OCI-LY7 (cell line): ENCODE data around the gene ABCF1. TPM values are rescaled to one million over a fixed set of nuclear protein-coding genes. Genes with fewer than 3 reads are reported as not detected.

Experiments
- BruUV-seq: library from RNA; stranded (reverse); fragments of 400-500 nt; replicated peaks from 2 replicates; lab custom pipeline; 2021; lab: Mats Ljungman, UMichigan
- CTCF ChIA-PET: fragments of 300-600 bp; sonication (Branson Sonifier 250); formaldehyde crosslinking; loops from one replicate; lab custom pipeline; 2022; ENCODE audit warnings: antibody characterized with exemption; ENCODE audit not compliant: unreplicated experiment; lab: Charles Lee
- POLR2A ChIA-PET: fragments of 300-600 bp; sonication (Branson Sonifier 250); formaldehyde crosslinking; loops from one replicate; lab custom pipeline; 2022; ENCODE audit warnings: antibody characterized with exemption; lab: Charles Lee
- DNase-seq: peaks from one replicate; pipeline ENCODE4 v3.0.0-alpha.2; 2015; ENCODE audit warnings: low spot score
- H2AFZ ChIP-seq: fragments of 200-600 bp; sonication (generic), shearing (Covaris generic); 2 replicates; pipeline ENCODE4 v1.6.1; 2014; ENCODE audit warnings: mild to moderate bottlenecking, antibody characterized with exemption, low read length, moderate library complexity
- H3K27ac ChIP-seq: fragments of 200-600 bp; sonication (generic); 2 replicates; pipeline ENCODE4 v1.5.1; 2014; ENCODE audit warnings: mixed run types, low read depth, mild to moderate bottlenecking, moderate library complexity, low read length, inconsistent platforms; ENCODE audit not compliant: poor library complexity, severe bottlenecking
- H3K36me3 ChIP-seq: fragments of 200-600 bp; sonication (generic); 2 replicates; pipeline ENCODE4 v1.6.1; 2014; ENCODE audit warnings: mild to moderate bottlenecking, antibody characterized with exemption, low read length, moderate library complexity, mixed read lengths; ENCODE audit not compliant: insufficient read depth
- H3K4me1 ChIP-seq: fragments of 200-600 bp; sonication (generic); 2 replicates; pipeline ENCODE4 v1.5.1; 2014; ENCODE audit warnings: mild to moderate bottlenecking, low read length; ENCODE audit not compliant: insufficient read depth, poor library complexity, severe bottlenecking
- H3K4me2 ChIP-seq: fragments of 200-600 bp; sonication (generic); 2 replicates; pipeline ENCODE4 v1.6.1; 2014; ENCODE audit warnings: mild to moderate bottlenecking, low read length
- H3K4me3 ChIP-seq: fragments of 200-600 bp; sonication (generic); 2 replicates; pipeline ENCODE4 v1.5.1; 2014; ENCODE audit warnings: mild to moderate bottlenecking, low read depth, low read length; ENCODE audit not compliant: poor library complexity, severe bottlenecking
- H3K79me2 ChIP-seq: fragments of 200-600 bp; sonication (generic); 2 replicates; pipeline ENCODE4 v1.6.1; 2016; ENCODE audit warnings: low read depth, mild to moderate bottlenecking, low read length, moderate library complexity, mixed read lengths; ENCODE audit not compliant: insufficient read depth
- H3K9me2 ChIP-seq: fragments of 200-600 bp; sonication (generic); 2 replicates; pipeline ENCODE4 v1.6.1; 2016; ENCODE audit warnings: mild to moderate bottlenecking, low read length, mixed read lengths; ENCODE audit not compliant: insufficient read depth
- H3K9me3 ChIP-seq: fragments of 200-600 bp; sonication (generic); 2 replicates; pipeline ENCODE4 v1.6.1; 2014; ENCODE audit warnings: mild to moderate bottlenecking, mixed run types, low read length, mixed read lengths
- H4K20me1 ChIP-seq: fragments of 200-600 bp; sonication (generic); 2 replicates; pipeline ENCODE4 v1.6.1; 2014; ENCODE audit warnings: mild to moderate bottlenecking, antibody characterized with exemption, low read length, moderate library complexity, mixed read lengths; ENCODE audit not compliant: insufficient read depth
- CTCF ChIP-seq: fragments of 200-600 bp; sonication (generic); conservative IDR thresholded peaks from 2 replicates; pipeline ENCODE4 v1.5.1; 2014; ENCODE audit warnings: mild to moderate bottlenecking, antibody characterized with exemption, low read length, moderate library complexity, mixed read lengths
- EZH2phosphoT487 ChIP-seq: fragments of 200-600 bp; sonication (generic); IDR thresholded peaks from 2 replicates; pipeline ENCODE4 v1.6.1; 2018; ENCODE audit warnings: low read depth, borderline replicate concordance, mild to moderate bottlenecking, mixed run types, antibody characterized with exemption, low read length, moderate library complexity, mixed read lengths
- intact Hi-C: fragments of 100-400 bp; cut with micrococcal nuclease; formaldehyde crosslinking; loops from one replicate; pipeline ENCODE4 v1.10.0; 2022; ENCODE audit not compliant: unreplicated experiment
- total RNA-seq, 2 experiments: library from RNA; depleted of rRNA in 1 of 2; stranded (reverse); fragments of >200 nt in 1 of 2; shearing (Covaris generic) in 1 of 2; gene quantifications; 2 replicates each; pipeline ENCODE4 v1.2.3, GENCODE V29; 2014 to 2022

ABCF1 gene
- total RNA-seq, 2 experiments from 2014 or later: 53.0 to 86.7 TPM

- Histone ChIP-seq H3K36me3 (peaks cover 52% of the 10 kb centered on the region), H3K4me3 (peak overlapping the region; percentile 93), H3K79me2 (peaks cover 59% of the 10 kb centered on the region), H3K4me2 (peak overlapping the region; percentile 93), H3K4me1 (peaks cover 40% of the 10 kb centered on the region), H3K27ac (no peak overlapping the region), H2AFZ (no peak overlapping the region), H4K20me1 (peaks cover 28% of the 10 kb centered on the region), H3K9me3 (no peaks in the 10 kb centered on the region), H3K9me2 (no peaks in the 10 kb centered on the region)
- TF ChIP-seq EZH2phosphoT487: no peak
- TF ChIP-seq CTCF: no peak
- DNase-seq: no peak
- CTCF ChIA-PET: no interaction called here
- POLR2A ChIA-PET: interaction anchor here (0.6 kb wide), 1 partner anchor 179 kb away, joined by 3 read pairs; no protein-coding TSS in a partner anchor
- BruUV-seq: no TSS peak
- intact Hi-C loops: no loop called here
Measured at GRCh38 chr6:30573113-30573512, 1.9 kb downstream of the ABCF1 start.

GRCh38 chr6:30578051-30578450 lies 6.8 kb downstream of the ABCF1 start:
- intact Hi-C loops: no loop called here
- H3K4me1 ChIP-seq: peaks cover 17% of the 10 kb centered on the region
- no peak overlapping the region for H3K27ac ChIP-seq
- no peaks in the 10 kb centered on the region for H3K9me2 ChIP-seq
- H3K4me3 ChIP-seq: no peak overlapping the region
- no peak overlapping the region for H2AFZ ChIP-seq
- TF ChIP-seq EZH2phosphoT487 (no peak), CTCF (no peak)
- H3K79me2 ChIP-seq: peaks cover 42% of the 10 kb centered on the region
- ChIA-PET CTCF (no interaction called here), POLR2A (interaction anchor here (0.5 to 0.8 kb wide), 2 partner anchors 9 to 150 kb away, joined by 3 read pairs; no protein-coding TSS in a partner anchor)
- peaks cover 13% of the 10 kb centered on the region for H4K20me1 ChIP-seq
- no TSS peak for BruUV-seq
- no peak overlapping the region for H3K4me2 ChIP-seq
- H3K36me3 ChIP-seq: peaks cover 96% of the 10 kb centered on the region
- no peak for DNase-seq
- H3K9me3 ChIP-seq: no peaks in the 10 kb centered on the region

GRCh38 chr6:30583921-30584320 lies 12.7 kb downstream of the ABCF1 start:
- Histone ChIP-seq H3K36me3 (peaks cover 100% of the 10 kb centered on the region), H3K4me3 (no peak overlapping the region), H3K4me2 (no peak overlapping the region), H3K79me2 (no peaks in the 10 kb centered on the region), H2AFZ (no peak overlapping the region), H3K9me3 (no peaks in the 10 kb centered on the region), H4K20me1 (no peaks in the 10 kb centered on the region), H3K27ac (no peak overlapping the region), H3K4me1 (no peaks in the 10 kb centered on the region), H3K9me2 (no peaks in the 10 kb centered on the region)
- intact Hi-C loops: no loop called here
- CTCF ChIA-PET: no interaction called here
- no TSS peak for BruUV-seq
- TF ChIP-seq EZH2phosphoT487: no peak
- TF ChIP-seq CTCF: no peak
- DNase-seq: no peak
- POLR2A ChIA-PET: no interaction called here
